Natural killer cell (primary cell): ENCODE data around the gene TGM4. TPM values are rescaled to one million over a fixed set of nuclear protein-coding genes. Genes with fewer than 3 reads are reported as not detected.
"Not testable (repeated sequence)": the region's sequence is repeated elsewhere in the genome, so short reads cannot be mapped to it uniquely, and the experiment has no call there.

Experiments
- ATAC-seq, 3 donors: fragments of 150-1000 bp in 2 of 3; fragments of 200-7000 bp in 1 of 3; cut with Tn5 transposase; 1 replicate in 1 of 3; 2 replicates in 2 of 3; pipeline ENCODE4 v1.10.0; 2021; ENCODE audit warnings: mild to moderate bottlenecking in 2 of 3, moderate library complexity in 2 of 3
- DNase-seq, 2 donors: peaks; one replicate each; pipeline versions ENCODE4 v3.0.0 to v3.0.0-alpha.2; 2013 to 2021; ENCODE audit warnings: mixed read lengths in 1 of 2
- H3K27ac ChIP-seq: one replicate; pipeline ENCODE4 v1.5.1; 2013; ENCODE audit warnings: mild to moderate bottlenecking, low read length
- H3K27me3 ChIP-seq: one replicate; pipeline ENCODE4 v1.6.1; 2013; ENCODE audit warnings: low read length; ENCODE audit not compliant: control insufficient read depth, insufficient read depth
- H3K36me3 ChIP-seq: one replicate; pipeline ENCODE4 v1.6.1; 2013; ENCODE audit warnings: low read length; ENCODE audit not compliant: control insufficient read depth, insufficient read depth
- H3K4me1 ChIP-seq: one replicate; pipeline ENCODE4 v1.6.1; 2013; ENCODE audit warnings: low read length; ENCODE audit not compliant: control insufficient read depth, insufficient read depth
- H3K4me3 ChIP-seq: one replicate; pipeline ENCODE4 v1.5.1; 2013; ENCODE audit warnings: low read length
- H3K9me3 ChIP-seq: one replicate; pipeline ENCODE4 v1.6.1; 2013; ENCODE audit warnings: low read length; ENCODE audit not compliant: control insufficient read depth, insufficient read depth
- H3K27ac Mint-ChIP-seq, 2 donors: one replicate each; pipeline ENCODE4 v1.8.0; 2022; ENCODE audit warnings: mild to moderate bottlenecking in 2 of 2, mixed read lengths in 2 of 2, moderate library complexity in 1 of 2
- H3K27me3 Mint-ChIP-seq, 2 donors: one replicate each; pipeline ENCODE4 v1.8.0; 2022; ENCODE audit warnings: low read depth in 2 of 2, mixed read lengths in 2 of 2
- H3K36me3 Mint-ChIP-seq: one replicate; pipeline ENCODE4 v1.8.0; 2022; ENCODE audit warnings: mixed read lengths
- H3K4me1 Mint-ChIP-seq, 2 donors: one replicate each; pipeline ENCODE4 v1.8.0; 2022; ENCODE audit warnings: mixed read lengths in 2 of 2
- H3K4me3 Mint-ChIP-seq: one replicate; pipeline ENCODE4 v1.8.0; 2022; ENCODE audit warnings: mild to moderate bottlenecking, moderate library complexity, mixed read lengths
- H3K9me3 Mint-ChIP-seq, 2 donors: one replicate each; pipeline ENCODE4 v1.8.0; 2022; ENCODE audit warnings: mixed read lengths in 2 of 2
- CTCF ChIP-seq: fragments of 200-600 bp; IDR thresholded peaks from one replicate; pipeline ENCODE4 v1.8.0; 2022; ENCODE audit warnings: antibody characterized with exemption
- WGBS: methylation state at CpG from one replicate; pipeline ENCODE4 v1.1.7; 2013; ENCODE audit warnings: missing lambda C conversion rate; ENCODE audit not compliant: insufficient coverage; 5-methylcytosine and 5-hydroxymethylcytosine counted together
- intact Hi-C: fragments of 100-400 bp; cut with micrococcal nuclease; formaldehyde crosslinking; loops from one replicate; pipeline ENCODE4 v1.14.2; 2022
- total RNA-seq, 4 donors: library from RNA; stranded (reverse); fragments of 120-200 nt in 1 of 4; gene quantifications; one replicate each; pipeline versions ENCODE4 v1.2.3 to v1.2.4, GENCODE V29; 2013 to 2022

TGM4 gene
- total RNA-seq, 3 donors from 2014 or later (not counting 1 experiment from before 2014, with no cell fraction given) = not detected

GRCh38 chr3:44942202-44942921, 68.0 kb downstream of the TGM4 start:
- Histone ChIP-seq H3K4me1 (no peaks in the 10 kb centered on the region), H3K4me3 (no peak overlapping the region), H3K9me3 (no peaks in the 10 kb centered on the region), H3K27ac (no peak overlapping the region), H3K36me3 (peaks cover 41% of the 10 kb centered on the region), H3K27me3 (no peaks in the 10 kb centered on the region)
- DNase-seq = no peak
- Mint-ChIP-seq H3K4me1 (peaks cover 21 to 26% of the 10 kb centered on the region in 2 donors), H3K4me3 (no peak overlapping the region), H3K27me3 (no peaks in the 10 kb centered on the region), H3K27ac (no peak overlapping the region), H3K9me3 (no peaks in the 10 kb centered on the region), H3K36me3 (no peaks in the 10 kb centered on the region)
- intact Hi-C loops = no loop called here
- no peak for ATAC-seq
- 97% methylated on average over 8 of the region's 9 CpGs for WGBS
- TF ChIP-seq CTCF = no peak

- ATAC-seq (no peak), DNase-seq (no peak)
- H3K27ac Mint-ChIP-seq = no peak overlapping the region
- no peaks in the 10 kb centered on the region for H3K9me3 Mint-ChIP-seq
- 97% methylated on average over 3 of the region's 3 CpGs for WGBS
- no peak overlapping the region for H3K27ac ChIP-seq
- no peaks in the 10 kb centered on the region for H3K27me3 Mint-ChIP-seq
- no peaks in the 10 kb centered on the region for H3K9me3 ChIP-seq
- no peaks in the 10 kb centered on the region for H3K36me3 Mint-ChIP-seq
- H3K4me3 Mint-ChIP-seq = no peak overlapping the region
- H3K4me3 ChIP-seq = no peak overlapping the region
- H3K27me3 ChIP-seq = no peaks in the 10 kb centered on the region
- intact Hi-C loops = no loop called here
- peaks cover 48 to 52% of the 10 kb centered on the region in 2 donors for H3K4me1 Mint-ChIP-seq
- TF ChIP-seq CTCF = no peak
- H3K4me1 ChIP-seq = no peaks in the 10 kb centered on the region
- H3K36me3 ChIP-seq = peaks cover 10% of the 10 kb centered on the region
These were observed 73.8 kb downstream of the TGM4 start for GRCh38 chr3:44948239-44948638.

- H3K27ac ChIP-seq, H3K27me3 Mint-ChIP-seq, H3K4me3 Mint-ChIP-seq, H3K27ac Mint-ChIP-seq, intact Hi-C loops, H3K9me3 ChIP-seq, H3K27me3 ChIP-seq, H3K4me3 ChIP-seq, H3K9me3 Mint-ChIP-seq, H3K4me1 ChIP-seq, H3K36me3 Mint-ChIP-seq, ATAC-seq, DNase-seq: not testable (repeated sequence)
- peaks cover 13% of the 10 kb centered on the region for H3K36me3 ChIP-seq
- peaks cover 52 to 55% of the 10 kb centered on the region in 2 donors for H3K4me1 Mint-ChIP-seq
- WGBS = 97% methylated on average over 4 of the region's 4 CpGs
These were observed 75.4 kb downstream of the TGM4 start for GRCh38 chr3:44949770-44950169.

- Histone ChIP-seq H3K9me3 (no peaks in the 10 kb centered on the region), H3K4me1 (peaks cover 4% of the 10 kb centered on the region), H3K4me3 (no peak overlapping the region), H3K27ac (no peak overlapping the region), H3K36me3 (peaks cover 11% of the 10 kb centered on the region), H3K27me3 (no peaks in the 10 kb centered on the region)
- no peak for DNase-seq
- Mint-ChIP-seq H3K27me3 (no peaks in the 10 kb centered on the region), H3K27ac (peak overlapping the region; percentile 10 to 65), H3K4me1 (peaks cover 56 to 57% of the 10 kb centered on the region in 2 donors), H3K36me3 (no peaks in the 10 kb centered on the region), H3K4me3 (no peak overlapping the region), H3K9me3 (no peaks in the 10 kb centered on the region)
- 73% methylated on average over 2 of the region's 2 CpGs for WGBS
- no peak for TF ChIP-seq CTCF
- intact Hi-C loops = no loop called here
- ATAC-seq = no peak
These were observed 75.9 kb downstream of the TGM4 start for GRCh38 chr3:44950275-44950734.
